Measurements from ENCODE around the gene SOCS1. TPM values are rescaled to one million over a fixed set of nuclear protein-coding genes. Genes with fewer than 3 reads are reported as not detected.

The SOCS1 gene
- total RNA-seq, 6 experiments from 2014 or later = 0.88 to 26.6 (median 10.9) TPM

GRCh38 chr16:11273721-11274324 is 17.8 kb upstream of the SOCS1 start:
- TF ChIP-seq CTCF (IDR thresholded peaks at IDR 0.05) = no peak
- TF ChIP-seq POLR2A (IDR thresholded peaks at IDR 0.05) = no peak
- ATAC-seq = no peak

GRCh38 chr16:11272921-11273720 is 17.1 kb upstream of the SOCS1 start, which contains the start of gene PRM3:
Gene PRM3, minus strand, starts transcription at chr16:11273629. Its CDS starts 34 bp downstream, at chr16:11273595.
- ATAC-seq (no peak), DNase-seq (no peak)
- no peaks in the 10 kb centered on the region for H3K36me3 ChIP-seq
- intact Hi-C loops (cut with DNase I) = no loop called here
- 77% methylated on average over 16 of the region's 30 CpGs for WGBS (ENCODE audit: insufficient coverage, low coverage, low lambda C conversion rate, missing lambda C conversion rate)
- no peaks in the 10 kb centered on the region for H3K4me1 ChIP-seq
- no peaks in the 10 kb centered on the region for H3K9me3 ChIP-seq
- TF ChIP-seq CTCF (IDR thresholded peaks at IDR 0.05) (no peak), POLR2A (IDR thresholded peaks at IDR 0.05) (no peak)
- H3K27me3 ChIP-seq = no peaks in the 10 kb centered on the region
- H3K4me3 ChIP-seq = no peak within 1 kb of the TSS
- H3K27ac ChIP-seq = no peak within 1 kb of the TSS

More at GRCh38 chr16:11273721-11274324, 17.8 kb upstream of the SOCS1 start:
- Histone ChIP-seq H3K4me1 (peaks cover 0 to 2% (median 0%) of the 10 kb centered on the region in 4 donors), H3K27ac (no peak overlapping the region), H3K4me3 (no peak overlapping the region), H3K9me3 (no peaks in the 10 kb centered on the region), H3K36me3 (no peaks in the 10 kb centered on the region), H3K27me3 (no peaks in the 10 kb centered on the region)
- WGBS (ENCODE audit: insufficient coverage, low coverage, low lambda C conversion rate, missing lambda C conversion rate) = 72% methylated on average over 2 of the region's 3 CpGs
- DNase-seq = no peak
- intact Hi-C loops (cut with DNase I) = no loop called here

GRCh38 chr16:11272484-11272883 is 16.5 kb upstream of the SOCS1 start:
- Histone ChIP-seq H3K36me3 (no peaks in the 10 kb centered on the region), H3K9me3 (no peaks in the 10 kb centered on the region), H3K4me3 (no peak overlapping the region), H3K4me1 (no peaks in the 10 kb centered on the region), H3K27me3 (no peaks in the 10 kb centered on the region), H3K27ac (no peak overlapping the region)
- DNase-seq (no peak), ATAC-seq (peak in 1 of 4 donors; percentile 41)
- WGBS (ENCODE audit: insufficient coverage, low coverage, low lambda C conversion rate, missing lambda C conversion rate) = 14% methylated on average over 1 of the region's 6 CpGs
- TF ChIP-seq POLR2A (IDR thresholded peaks at IDR 0.05) = no peak
- intact Hi-C loops (cut with DNase I) = no loop called here

GRCh38 chr16:11271610-11272009 is 15.6 kb upstream of the SOCS1 start:
- H3K9me3 ChIP-seq = no peaks in the 10 kb centered on the region
- no peak overlapping the region for H3K27ac ChIP-seq
- H3K4me1 ChIP-seq = no peaks in the 10 kb centered on the region
- H3K4me3 ChIP-seq = no peak overlapping the region
- no peaks in the 10 kb centered on the region for H3K27me3 ChIP-seq
- intact Hi-C loops (cut with DNase I) = no loop called here
- ATAC-seq (no peak), DNase-seq (no peak)
- TF ChIP-seq POLR2A (IDR thresholded peaks at IDR 0.05) = no peak
- TF ChIP-seq CTCF (IDR thresholded peaks at IDR 0.05) = no peak
- no peaks in the 10 kb centered on the region for H3K36me3 ChIP-seq
- 60% methylated on average over 1 of the region's 10 CpGs for WGBS (ENCODE audit: insufficient coverage, low coverage, low lambda C conversion rate, missing lambda C conversion rate)

- H3K9me3 ChIP-seq = no peaks in the 10 kb centered on the region
- H3K36me3 ChIP-seq = no peaks in the 10 kb centered on the region
- ATAC-seq (no peak), DNase-seq (no peak)
- no peak overlapping the region for H3K27ac ChIP-seq
- no peaks in the 10 kb centered on the region for H3K27me3 ChIP-seq
- H3K4me1 ChIP-seq = no peaks in the 10 kb centered on the region
- TF ChIP-seq CTCF (IDR thresholded peaks at IDR 0.05) (no peak), POLR2A (IDR thresholded peaks at IDR 0.05) (no peak)
- 59% methylated on average over 2 of the region's 2 CpGs for WGBS (ENCODE audit: insufficient coverage, low coverage, low lambda C conversion rate, missing lambda C conversion rate)
- H3K4me3 ChIP-seq = no peak overlapping the region
- intact Hi-C loops (cut with DNase I) = no loop called here
Observed at GRCh38 chr16:11270602-11271162, 14.7 kb upstream of the SOCS1 start.

All from right lobe of liver (tissue), 6 donors.